NCI-H345 (cell line): ENCODE results near the gene KRTAP9-3.
"Not testable (repeated sequence)": the region's sequence is repeated elsewhere in the genome, so short reads cannot be mapped to it uniquely, and the experiment has no call there.

Source experiments
- DNase-seq: peaks from one replicate; lab custom pipeline; 2025; lab: John Stamatoyannopoulos, UW

Gene KRTAP9-3, protein sequence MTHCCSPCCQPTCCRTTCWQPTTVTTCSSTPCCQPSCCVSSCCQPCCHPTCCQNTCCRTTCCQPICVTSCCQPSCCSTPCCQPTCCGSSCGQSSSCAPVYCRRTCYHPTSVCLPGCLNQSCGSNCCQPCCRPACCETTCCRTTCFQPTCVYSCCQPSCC

DNA sequence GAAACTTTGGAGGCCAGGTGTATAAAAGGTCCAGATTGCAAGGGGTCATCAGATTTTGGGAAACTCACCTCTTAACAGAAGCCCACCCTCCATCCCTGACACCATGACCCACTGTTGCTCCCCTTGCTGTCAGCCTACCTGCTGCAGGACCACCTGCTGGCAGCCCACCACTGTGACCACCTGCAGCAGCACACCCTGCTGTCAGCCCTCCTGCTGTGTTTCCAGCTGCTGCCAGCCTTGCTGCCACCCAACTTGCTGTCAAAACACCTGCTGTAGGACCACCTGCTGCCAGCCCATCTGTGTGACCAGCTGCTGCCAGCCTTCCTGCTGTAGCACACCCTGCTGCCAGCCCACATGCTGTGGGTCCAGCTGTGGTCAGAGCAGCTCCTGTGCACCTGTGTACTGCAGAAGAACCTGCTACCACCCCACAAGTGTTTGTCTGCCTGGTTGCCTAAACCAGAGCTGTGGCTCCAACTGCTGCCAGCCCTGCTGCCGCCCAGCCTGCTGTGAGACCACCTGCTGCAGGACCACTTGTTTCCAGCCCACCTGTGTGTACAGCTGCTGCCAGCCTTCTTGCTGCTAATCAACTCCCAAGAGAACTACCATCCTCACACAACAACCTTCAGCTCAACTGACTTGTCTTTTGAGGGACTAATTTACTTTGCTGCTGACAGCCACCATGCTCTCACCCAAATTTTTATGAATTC, at the start of gene KRTAP9-3:
Gene KRTAP9-3, plus strand, starts transcription at position 51 of the 707 bp plus-strand sequence. Its CDS starts 53 bp downstream, at position 104.
- DNase-seq: not testable (repeated sequence)

DNA sequence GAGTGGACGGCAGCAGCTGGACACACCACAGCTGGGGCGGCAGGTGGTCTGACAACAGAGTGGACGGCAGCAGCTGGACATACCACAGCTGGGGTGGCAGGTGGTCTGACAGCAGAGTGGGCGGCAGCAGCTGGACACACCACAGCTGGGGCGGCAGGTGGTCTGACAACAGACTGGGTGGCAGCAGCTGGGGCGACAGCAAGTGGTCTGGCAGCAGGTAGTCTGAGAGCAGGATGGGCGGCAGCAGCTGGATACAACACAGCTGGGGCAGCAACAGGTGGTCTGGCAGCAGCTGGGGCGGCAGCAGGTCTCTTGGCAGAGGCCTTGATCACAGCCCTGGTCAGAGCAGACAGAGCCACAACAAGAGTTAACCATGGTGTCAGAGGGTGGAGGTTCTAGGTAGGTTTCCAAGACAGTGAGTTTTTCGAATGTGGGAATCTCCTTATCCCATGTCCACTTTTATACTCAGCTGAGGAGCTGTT, 47.7 kb upstream of the KRTAP9-3 start, which contains the start of gene KRTAP4-1:
Gene KRTAP4-1, minus strand, starts transcription at position 432 of the 482 bp plus-strand sequence. Its CDS starts 57 bp downstream, at position 375.
- no peak for DNase-seq

- no peak for DNase-seq
These were observed 47.2 kb upstream of the KRTAP9-3 start for GRCh38 chr17:41185001-41185400.

GRCh38 chr17:41186872-41187271, 45.4 kb upstream of the KRTAP9-3 start:
- DNase-seq: no peak

DNA sequence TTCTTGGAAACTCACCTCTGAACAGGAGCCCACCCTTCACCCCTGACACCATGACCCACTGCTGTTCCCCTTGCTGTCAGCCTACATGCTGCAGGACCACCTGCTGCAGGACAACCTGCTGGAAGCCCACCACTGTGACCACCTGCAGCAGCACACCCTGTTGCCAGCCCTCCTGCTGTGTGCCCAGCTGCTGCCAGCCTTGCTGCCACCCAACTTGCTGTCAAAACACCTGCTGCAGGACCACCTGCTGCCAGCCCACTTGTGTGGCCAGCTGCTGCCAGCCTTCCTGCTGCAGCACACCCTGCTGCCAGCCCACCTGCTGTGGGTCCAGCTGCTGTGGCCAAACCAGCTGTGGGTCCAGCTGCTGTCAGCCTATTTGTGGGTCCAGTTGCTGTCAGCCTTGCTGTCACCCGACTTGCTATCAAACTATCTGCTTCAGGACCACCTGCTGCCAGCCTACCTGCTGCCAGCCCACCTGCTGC, 42.4 kb upstream of the KRTAP9-3 start, which contains the start of gene KRTAP9-1:
Gene KRTAP9-1, plus strand, starts transcription at position 51 of the 482 bp plus-strand sequence. Its CDS starts 0 bp downstream, at position 51.
- not testable (repeated sequence) for DNase-seq

GRCh38 chr17:41190328-41190727, 41.9 kb upstream of the KRTAP9-3 start:
- DNase-seq: no peak

DNA sequence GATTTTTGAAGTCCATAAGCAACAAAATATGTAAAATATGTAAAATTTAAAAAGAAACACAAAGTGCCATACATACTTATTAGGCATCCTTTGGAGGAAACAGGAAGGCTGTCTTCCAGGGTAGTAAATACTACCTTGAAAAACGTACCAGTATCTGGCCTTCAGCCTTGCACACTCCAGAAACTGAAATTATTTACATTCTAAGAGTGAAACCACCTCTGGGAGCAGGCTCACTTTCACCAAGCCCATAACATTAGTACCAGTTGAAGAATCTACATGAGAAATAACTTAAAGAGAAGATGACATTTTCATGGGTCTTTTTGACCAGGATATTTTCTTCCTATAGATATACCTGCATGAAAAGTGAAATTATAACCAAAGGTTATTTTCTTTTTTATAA, 36.2 kb upstream of the KRTAP9-3 start:
- no peak for DNase-seq

DNA sequence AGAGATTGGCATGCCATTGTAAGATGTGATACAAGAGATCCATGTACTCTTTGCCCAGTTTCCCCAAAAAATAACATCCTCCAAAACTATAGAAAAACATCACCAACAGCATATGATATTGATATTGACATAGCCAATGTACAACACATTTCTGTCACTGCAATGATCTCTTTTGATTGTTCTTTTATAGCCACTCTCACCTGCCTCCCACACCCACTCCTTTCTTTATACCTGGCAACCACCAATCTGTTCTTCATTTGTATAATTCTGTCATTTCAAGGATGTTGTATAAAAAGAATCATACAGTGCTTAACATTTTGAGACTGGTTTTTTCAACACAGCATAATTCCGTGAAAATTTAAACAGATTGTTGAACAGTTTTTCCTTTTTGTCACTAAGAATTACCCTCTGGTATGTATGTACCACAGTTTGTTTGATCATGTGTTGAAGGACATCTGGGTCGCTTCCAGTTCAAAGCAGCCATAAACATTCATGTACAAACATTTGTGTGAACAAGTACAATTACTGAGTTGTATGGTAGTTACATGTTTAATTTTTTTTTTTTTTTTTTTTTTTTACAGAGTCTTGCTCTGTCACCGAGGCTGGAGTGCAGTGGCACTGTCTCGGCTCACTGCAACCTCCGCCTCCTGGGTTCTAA, 32.7 kb upstream of the KRTAP9-3 start:
- DNase-seq: no peak

DNA sequence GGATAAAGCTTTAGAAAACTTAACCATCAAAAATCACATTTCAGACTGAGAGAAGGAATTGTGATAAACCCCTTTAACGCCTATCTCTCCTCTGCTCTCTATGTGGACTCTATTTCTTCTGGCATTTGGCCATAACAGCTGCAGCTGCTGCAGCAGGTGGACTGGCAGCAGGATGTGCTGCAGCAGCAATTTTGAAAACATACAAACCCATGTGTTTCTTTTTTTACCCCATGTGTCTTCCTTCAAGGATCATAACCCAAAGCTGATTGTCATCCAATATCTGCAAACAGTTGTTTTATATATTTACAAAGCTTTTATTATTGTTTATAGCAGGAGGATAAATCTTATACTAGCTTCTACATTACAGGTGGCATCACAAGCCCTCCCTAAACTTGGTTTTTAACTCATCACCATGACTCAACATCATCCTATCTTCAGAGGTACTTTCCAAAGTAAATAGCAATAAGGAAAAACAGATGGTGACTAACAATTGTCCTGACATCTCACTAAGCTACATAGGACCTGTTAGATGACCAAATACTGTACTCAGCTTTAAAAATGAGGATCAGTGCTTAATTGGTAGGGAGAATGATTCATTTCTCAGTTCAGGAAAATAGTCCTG, 20.3 kb upstream of the KRTAP9-3 start:
- peak; percentile 71 for DNase-seq

- DNase-seq: peak; percentile 76
These were observed 19.6 kb upstream of the KRTAP9-3 start for GRCh38 chr17:41212524-41213169.

- no peak for DNase-seq
These were observed 16.6 kb upstream of the KRTAP9-3 start for GRCh38 chr17:41215681-41216080.

GRCh38 chr17:41223821-41224220, 8.4 kb upstream of the KRTAP9-3 start:
- no peak for DNase-seq

DNA sequence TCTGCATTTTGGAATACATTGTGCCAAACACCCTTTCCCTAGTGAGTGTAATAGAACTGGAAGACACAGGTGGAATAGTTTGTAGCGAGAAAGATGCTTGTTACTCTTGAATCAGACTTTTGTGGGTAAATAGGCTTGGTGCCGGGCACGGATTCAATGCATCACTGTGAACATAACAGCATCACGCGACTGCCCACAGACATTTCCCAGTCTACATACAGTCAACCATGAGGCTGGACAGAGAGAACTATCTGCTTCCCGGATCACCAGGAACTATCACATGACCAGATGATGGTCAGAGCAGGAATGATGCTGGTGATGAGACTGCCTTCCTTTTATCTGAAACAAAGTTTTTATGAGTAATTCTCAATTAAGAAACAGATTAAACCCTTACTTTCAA, 6.2 kb upstream of the KRTAP9-3 start:
- no peak for DNase-seq

DNA sequence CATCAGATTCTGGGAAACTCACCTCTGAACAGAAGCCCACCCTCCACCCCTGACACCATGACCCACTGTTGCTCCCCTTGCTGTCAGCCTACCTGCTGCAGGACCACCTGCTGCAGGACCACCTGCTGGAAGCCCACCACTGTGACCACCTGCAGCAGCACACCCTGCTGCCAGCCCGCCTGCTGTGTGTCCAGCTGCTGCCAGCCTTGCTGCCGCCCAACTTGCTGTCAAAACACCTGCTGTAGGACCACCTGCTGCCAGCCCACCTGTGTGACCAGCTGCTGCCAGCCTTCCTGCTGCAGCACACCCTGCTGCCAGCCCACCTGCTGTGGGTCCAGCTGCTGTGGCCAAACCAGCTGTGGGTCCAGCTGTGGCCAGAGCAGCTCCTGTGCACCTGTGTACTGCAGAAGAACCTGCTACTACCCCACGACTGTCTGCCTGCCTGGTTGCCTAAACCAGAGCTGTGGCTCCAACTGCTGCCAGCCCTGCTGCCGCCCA, 5.6 kb upstream of the KRTAP9-3 start, which contains the start of gene KRTAP9-2:
Gene KRTAP9-2, plus strand, starts transcription at position 51 of the 498 bp plus-strand sequence. Its CDS starts 7 bp downstream, at position 58.
- DNase-seq: not testable (repeated sequence)

- no peak for DNase-seq
These were observed 2.2 kb upstream of the KRTAP9-3 start for GRCh38 chr17:41230094-41230493.

GRCh38 chr17:41231731-41232130, 518 bp upstream of the KRTAP9-3 start:
- DNase-seq: no peak

- DNase-seq: not testable (repeated sequence)
These were observed 4.9 kb downstream of the KRTAP9-3 start for GRCh38 chr17:41237116-41237515.

GRCh38 chr17:41237949-41238437, 5.7 kb downstream of the KRTAP9-3 start, which contains the start of gene KRTAP9-8:
KRTAP9-8 (plus strand) TSS chr17:41237999; CDS start chr17:41238052, 53 bp downstream.
- DNase-seq: not testable (repeated sequence)

DNA sequence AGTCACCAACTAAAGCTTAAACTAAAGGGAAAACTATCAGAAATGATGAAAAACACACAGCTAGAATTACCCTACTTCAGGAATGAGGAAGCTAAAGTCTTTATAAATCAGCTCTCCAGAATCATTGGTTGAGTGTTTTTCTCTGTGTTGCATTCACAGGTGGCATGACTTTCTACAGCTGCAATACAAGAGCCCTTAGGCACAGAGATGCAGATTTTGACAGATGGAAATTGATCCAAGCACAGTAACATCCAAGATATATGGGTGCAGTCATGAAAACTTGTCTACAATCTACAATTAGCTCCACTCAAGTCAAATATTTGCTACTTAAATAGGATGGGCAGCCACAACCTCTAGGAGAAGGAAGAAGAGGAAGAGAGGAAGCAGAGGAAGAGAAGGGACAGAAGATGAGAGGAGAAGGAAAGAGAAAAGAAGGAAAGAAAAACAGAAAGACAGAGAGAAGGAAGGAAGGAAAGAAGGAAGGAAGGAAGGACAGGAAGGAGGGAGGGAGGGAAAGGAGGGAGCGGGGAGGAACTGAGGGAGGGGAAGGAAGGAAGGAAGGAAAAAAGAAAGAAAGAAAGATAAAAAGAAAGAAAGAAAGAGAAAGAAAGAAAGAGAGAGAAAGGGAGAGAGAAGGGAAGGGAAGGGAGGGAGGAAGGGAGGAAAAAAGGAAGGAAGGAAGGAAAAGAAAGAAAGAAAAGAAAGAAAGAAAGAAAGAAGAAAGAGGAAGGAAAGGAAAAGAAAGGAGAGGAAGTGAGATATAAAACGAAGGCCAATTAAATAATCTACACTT, 14.9 kb downstream of the KRTAP9-3 start:
- not testable (repeated sequence) for DNase-seq

- DNase-seq: not testable (repeated sequence)
These were observed 17.5 kb downstream of the KRTAP9-3 start, which contains the start of gene KRTAP9-4 for GRCh38 chr17:41249637-41250240. KRTAP9-4 (plus strand) TSS chr17:41249687; CDS start chr17:41249721, 34 bp downstream.
